NCI-H1048 (cell line): ENCODE measurements around the gene KCNQ1.

Source experiments
- DNase-seq: peaks from one replicate; lab custom pipeline; 2025; lab: John Stamatoyannopoulos, UW

KCNQ1 gene

DNA sequence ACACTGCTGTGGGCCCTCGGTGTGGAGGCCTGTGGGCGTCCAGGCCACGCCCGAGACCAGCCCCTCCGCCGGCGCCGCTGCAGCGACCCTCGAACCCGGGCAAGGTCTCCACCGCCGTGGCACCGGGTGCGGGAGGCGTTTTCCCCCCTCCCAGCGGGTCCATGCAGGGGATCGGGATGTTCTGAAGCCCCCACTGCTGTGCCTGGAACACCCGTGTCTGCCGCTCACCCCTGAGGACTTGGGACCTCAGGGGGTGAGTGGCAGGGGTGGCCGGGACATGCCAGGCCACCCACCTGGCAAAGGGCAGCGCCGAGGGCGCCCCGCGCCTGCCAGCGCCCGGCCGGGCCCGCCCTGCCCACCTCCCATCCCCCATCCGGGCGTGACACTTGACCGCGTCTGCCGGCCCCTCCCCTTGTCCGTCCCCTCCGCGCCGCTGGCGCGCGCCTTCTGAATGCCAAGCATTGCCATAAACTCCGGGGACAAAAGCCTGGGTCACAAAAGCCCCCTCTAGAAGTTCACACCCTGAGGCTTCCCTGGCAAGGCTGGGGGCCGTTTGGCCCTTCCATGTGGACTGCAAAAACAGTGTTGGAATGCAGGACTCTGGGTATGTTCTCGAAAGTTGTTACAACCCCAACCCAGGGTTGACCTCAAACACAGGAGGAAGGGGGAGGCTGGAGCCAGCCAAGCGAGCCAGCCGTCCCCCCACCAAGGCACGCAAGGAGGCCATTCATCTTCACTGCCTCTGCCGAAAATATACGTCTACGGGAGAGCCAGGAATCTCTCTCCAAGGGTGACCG is 255.8 kb downstream of the KCNQ1 start:
- no peak for DNase-seq

- no peak for DNase-seq
Observed at GRCh38 chr11:2701230-2701629, 256.4 kb downstream of the KCNQ1 start.

GRCh38 chr11:2701898-2702434 is 257.2 kb downstream of the KCNQ1 start:
- DNase-seq, result no peak

DNA sequence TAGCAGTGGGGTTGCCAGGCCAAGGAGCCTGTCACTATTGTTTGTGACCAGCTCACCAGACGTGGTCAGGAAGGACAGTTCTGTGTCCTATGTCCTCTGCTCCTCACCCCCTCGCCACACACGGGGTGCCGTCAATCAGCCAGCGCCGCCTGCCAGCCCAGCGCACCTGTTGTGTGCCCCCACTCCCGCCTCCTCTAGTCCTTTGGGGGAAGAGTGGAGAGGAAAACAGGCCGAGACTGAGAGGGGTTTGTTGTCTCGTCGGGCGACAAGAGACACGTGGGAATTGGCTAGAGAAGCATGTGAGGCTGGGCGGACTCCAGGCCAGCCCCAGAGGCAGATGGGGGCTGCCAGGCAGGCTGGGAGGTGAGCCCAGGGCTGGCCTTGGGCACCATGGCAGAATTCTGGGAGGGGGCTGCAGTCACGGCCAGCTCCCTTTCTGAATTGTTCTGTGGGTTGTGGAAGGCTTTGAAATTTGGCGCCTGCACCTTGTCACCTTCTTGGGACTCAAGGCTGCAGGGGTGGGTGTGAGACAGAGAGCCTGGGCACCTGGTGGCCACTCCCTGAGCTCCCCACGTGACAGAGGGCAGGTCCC is 258.1 kb downstream of the KCNQ1 start:
- no peak for DNase-seq

DNA sequence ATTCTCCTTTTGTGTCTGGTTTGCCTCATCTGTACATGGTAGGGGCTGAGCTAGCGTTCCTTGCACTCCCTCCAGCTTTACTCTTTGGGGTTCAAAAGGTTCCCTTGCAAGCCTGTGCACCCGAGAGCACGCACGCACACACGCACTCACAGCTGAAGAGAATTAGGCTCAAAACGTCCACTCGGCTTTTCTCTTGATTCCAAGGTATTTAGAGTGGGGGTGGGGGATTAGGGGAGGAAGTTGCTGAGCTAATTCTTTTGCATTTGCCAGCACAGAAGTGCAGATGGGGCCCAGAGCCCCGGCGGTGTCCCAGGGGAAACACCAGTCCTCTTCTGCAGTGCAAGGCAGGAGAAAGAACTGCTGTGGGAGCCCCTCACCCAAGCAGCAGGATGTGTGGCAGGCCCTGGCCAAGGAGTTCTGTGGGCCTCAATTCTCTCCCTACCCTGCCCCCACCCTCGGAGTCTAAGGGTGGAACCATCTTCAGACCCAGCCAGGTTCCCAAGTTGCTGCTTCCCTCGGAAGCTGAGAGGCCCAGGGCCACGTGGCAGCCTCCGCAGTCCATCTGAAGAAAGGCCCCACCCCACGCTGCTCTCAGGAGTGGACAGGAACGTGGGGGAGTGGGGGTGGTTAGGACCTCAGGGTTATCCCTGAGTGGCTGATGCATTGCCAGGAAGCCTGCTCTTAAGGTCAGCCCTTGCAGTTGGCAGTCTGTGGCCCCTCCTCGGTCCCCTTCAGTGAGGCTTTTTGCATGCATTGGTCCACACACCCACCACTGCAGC is 258.7 kb downstream of the KCNQ1 start:
- DNase-seq, result no peak

GRCh38 chr11:2704356-2704755 is 259.5 kb downstream of the KCNQ1 start:
- DNase-seq, result no peak

DNA sequence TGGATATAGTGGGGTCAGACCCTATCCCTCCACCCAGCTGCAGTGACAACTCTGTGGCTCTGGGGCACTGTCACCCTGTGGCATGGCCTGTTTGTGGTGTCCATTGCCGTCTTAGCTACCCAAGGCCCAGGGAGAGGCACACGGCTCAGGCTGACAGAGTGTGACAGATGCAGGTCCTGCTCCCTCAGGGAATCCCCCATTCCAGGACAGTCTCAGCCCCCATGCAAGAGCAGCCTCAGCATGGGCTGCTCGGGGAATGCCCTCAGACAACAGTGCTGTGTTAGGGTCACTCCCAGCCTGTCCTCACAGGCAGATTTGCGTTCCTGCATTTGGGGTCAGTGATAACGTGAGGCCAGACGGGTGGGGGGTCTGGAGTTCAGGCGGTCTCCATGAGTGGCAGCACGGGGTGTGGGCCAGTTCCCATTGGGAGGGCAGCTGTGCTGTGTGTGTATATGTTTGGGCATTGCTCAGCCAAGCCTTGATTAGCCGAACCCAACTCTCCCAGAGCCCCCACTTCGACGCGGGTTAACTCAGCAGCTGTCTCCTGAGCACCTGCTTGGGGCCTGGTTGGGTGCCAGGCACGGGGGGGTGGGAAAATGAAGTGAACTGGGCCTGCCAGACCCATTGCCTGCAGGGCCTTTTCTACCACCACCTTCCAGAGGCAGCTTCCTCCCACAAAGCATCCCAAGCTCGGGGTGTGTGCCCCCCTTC is 260.2 kb downstream of the KCNQ1 start:
- DNase-seq, result no peak

DNA sequence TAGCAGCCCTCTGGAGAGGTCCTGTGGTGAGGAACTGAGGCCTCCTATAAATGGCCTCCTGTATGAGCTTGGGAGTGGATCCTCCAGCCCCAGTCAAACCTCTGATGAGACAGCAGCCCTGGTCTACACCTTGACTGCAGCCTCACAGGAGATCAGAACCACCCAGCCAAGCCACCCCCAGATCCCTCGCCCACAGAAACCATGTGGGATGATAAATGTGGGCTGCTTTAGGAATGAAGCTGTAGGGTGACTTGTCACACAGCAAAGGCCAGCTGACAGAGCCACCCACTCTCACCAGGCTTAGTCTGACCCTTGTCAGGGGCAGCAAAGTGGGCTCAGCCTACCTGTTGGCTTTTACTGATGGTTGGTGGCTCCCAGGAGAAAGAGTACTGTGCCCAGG is 261.5 kb downstream of the KCNQ1 start:
- no peak for DNase-seq

DNA sequence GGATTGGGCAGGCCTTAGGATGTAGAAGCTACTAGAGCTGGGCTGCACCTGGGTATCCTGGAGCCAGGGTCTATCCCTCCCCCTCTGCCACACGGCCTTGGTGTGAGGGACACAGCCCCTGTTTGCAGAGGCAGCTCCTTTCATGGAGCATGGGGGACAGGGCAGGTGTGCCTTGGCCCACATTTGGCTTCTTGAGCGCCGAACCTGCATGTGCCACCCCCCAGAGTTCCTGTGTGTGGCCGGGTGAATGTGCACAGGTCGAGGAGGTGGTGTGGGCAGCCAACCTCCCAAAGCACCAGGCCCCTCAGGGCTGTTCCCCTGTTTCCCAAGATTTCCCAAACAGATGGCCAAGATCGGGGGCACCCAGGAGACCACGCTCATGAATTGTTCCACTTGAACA is 262.9 kb downstream of the KCNQ1 start:
- no peak for DNase-seq

DNA sequence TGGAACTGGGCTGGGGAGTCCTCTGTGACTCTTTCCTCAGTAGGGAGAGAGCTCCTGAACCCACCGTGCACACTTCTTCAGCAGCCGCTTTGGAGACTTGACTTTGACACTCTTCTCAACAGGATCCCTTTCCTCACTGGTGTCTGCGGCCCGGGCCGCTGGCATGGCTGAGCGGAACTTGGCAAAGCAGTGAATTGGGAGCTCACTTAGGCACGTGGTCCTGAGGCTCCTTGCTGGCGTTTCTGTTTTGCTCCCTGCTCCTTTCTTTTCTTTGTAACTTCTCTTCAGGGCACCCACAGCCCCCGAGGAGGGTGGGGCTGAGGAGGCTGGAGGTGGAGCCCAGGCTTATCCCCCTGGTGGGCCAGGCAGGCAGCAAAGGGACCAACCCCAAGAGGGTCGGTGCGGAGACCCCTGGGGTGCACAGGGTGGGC is 263.4 kb downstream of the KCNQ1 start:
- no peak for DNase-seq

- DNase-seq, result no peak
Observed at GRCh38 chr11:2708757-2709281, 264.0 kb downstream of the KCNQ1 start.

DNA sequence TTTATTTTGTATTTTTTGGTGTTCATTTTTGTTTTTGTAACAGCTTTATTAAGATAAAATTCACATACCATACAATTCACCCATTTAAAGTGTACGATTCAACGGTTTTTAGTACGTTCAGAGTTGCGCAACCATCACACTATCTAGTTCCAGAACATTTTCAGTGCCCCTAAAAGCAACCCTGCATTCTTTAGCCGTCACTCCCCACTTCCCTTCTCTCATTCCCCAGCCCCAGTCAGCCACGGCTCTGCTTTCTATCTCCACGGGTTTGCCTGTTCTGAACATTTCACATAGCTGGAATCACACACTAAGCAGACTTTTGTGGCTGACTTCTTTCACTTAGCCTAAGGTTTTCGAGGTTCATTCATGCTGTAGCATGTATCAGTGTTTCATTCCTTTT is 264.6 kb downstream of the KCNQ1 start:
- DNase-seq, result no peak

DNA sequence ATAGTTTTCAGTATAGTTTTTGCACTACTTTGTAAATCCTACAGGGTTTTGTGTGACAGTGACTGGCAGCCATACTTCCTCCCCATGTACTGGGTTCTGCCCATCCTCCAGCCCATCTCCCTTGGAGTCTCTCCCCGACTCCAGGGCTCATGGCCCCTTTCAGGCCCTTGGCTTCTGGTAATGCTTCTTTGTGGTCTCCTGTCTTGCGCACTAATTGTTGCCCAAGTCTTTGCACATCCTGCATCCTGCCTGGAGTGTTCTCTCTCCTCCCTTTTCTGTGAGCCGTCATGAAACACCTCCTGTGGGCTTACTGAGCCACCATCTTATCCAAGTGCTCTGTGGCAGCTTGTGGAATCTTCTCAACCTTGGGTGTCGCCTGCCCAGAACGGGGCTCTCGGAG is 266.4 kb downstream of the KCNQ1 start:
- no peak for DNase-seq

- no peak for DNase-seq
Observed at GRCh38 chr11:2713094-2713493, 268.3 kb downstream of the KCNQ1 start.

DNA sequence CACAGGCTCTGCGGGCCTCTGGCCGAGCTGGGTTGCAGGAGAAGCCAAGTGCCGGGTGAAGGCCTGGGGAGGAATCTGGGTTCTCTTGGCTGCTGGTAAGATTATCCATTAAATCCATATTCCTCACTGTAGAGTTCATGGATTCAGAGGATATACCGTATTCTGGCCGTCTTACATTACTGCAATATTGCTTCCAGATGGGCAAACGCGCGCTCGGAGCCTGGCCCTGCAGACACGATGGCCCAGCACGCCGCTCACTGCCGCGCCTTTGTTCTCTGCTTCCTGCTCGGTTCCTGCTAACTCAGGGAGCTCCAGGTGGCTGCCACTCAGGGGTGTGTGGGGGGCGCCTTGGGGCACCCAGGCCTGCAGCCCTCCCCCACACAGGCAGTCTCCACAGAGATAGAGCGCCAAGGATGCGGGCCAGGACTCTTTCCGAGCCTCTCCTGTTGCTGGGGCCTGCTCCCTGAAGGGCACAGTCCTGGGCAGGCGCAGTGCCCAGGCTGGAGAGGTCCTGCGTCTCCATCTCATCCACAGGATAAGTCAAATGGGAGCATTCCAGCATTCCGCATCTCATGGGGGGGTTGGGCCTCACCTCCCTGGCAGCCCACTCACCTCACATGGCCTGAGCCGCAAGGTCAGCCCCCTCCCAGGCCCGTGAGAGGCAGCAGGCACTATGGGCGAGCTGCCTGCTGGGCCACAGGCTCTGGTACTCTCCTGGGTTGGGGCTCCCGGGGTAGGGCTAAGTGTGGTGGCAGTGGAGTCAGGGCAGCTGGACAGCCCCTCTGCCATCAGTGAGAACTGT is 269.1 kb downstream of the KCNQ1 start:
- no peak for DNase-seq

- no peak for DNase-seq
Observed at GRCh38 chr11:2714463-2714800, 269.6 kb downstream of the KCNQ1 start.

DNA sequence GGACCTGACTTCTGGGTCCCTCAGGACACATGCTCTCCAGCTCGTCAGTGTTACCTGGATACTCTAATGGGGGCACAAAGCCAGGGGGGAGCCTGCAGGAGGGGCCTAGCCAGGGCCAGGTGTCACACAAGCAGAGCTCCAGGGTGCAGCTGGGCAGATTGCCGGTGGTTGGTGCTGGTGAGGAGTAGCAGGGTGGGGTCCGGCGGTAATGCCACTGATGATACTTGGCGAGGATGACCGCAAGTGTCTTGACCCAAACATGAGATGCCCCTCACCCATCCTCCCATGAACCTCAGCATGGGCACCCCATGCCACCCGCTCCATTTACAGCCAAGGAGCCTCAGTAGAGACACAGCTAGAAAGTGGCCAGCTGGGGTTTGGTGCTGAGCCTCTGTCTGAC is 270.1 kb downstream of the KCNQ1 start:
- no peak for DNase-seq

GRCh38 chr11:2715716-2716350 is 271.0 kb downstream of the KCNQ1 start:
- no peak for DNase-seq

DNA sequence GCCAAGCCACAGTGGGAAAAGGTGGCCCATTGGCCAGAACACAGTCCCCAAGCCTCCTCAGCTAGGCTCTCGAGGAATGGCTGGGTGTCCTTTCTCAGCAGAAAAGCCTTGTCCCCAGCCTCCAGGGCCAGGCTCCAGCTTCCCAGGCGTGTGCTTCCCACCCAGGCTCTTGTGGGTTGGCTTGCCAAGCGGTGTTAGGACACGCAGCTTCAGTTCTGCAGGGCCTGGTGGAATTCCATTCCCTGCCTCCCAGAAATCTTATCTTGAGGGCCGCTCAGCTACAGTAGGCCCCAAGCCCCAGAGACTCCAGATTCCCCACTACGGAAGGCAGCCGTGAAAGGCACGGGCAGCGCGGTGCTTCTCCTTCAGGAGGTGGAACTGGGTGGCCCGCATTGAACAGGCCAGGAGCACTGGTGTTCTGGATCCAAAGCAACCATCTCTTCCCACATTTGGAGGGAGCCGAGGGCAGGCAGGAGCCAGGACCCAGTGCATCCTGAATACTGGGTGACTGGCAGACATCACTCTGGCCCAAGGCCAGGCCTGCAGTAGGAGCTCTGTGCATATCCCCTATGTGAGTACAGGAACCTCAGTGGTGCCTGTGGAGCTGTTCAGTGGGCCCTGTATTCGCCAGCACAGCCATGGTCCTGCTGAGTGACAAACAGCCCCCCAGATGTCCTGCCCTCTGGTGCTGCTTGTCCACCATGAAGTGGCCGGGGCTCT is 271.7 kb downstream of the KCNQ1 start:
- DNase-seq, result no peak
